SU-DHL-6 (cell line): ENCODE measurements around the gene HRH2.

ENCODE experiments used
- CTCF ChIP-seq: fragments of 200-600 bp; sonication (generic); IDR thresholded peaks from one replicate; pipeline ENCODE4 v1.5.1; 2017; ENCODE audit warnings: antibody characterized with exemption, mild to moderate bottlenecking, low read length, moderate library complexity; ENCODE audit not compliant: insufficient read depth, poor library complexity, severe bottlenecking
- EZH2phosphoT487 ChIP-seq: fragments of 200-600 bp; sonication (generic), shearing (Covaris generic); conservative IDR thresholded peaks from 2 replicates; pipeline ENCODE4 v1.6.1; 2018; ENCODE audit warnings: mild to moderate bottlenecking, antibody characterized with exemption, low read length, moderate library complexity, mixed read lengths

GRCh38 chr5:175678074-175678473 is 20.2 kb downstream of the HRH2 start:
- no peak for TF ChIP-seq CTCF
- no peak for TF ChIP-seq EZH2phosphoT487
